GM12865 (cell line): ENCODE data around the gene JDP2.

Experiments used
- DNase-seq: peaks from one replicate; pipeline ENCODE4 v3.0.0; 2010; ENCODE audit warnings: low read depth
- H3K4me3 ChIP-seq: 2 replicates; pipeline ENCODE4 v1.5.1; 2011; ENCODE audit warnings: mild to moderate bottlenecking, low read depth, low read length, control low read depth
- TF ChIP-seq, protein P1 (sequence below): IDR thresholded peaks from 2 replicates; pipeline ENCODE4 v1.5.1; 2011; ENCODE audit warnings: low read length, control low read depth, low read depth, inconsistent platforms; ENCODE audit not compliant: insufficient read depth; ENCODE audit errors: missing control alignments

The JDP2 gene

DNA sequence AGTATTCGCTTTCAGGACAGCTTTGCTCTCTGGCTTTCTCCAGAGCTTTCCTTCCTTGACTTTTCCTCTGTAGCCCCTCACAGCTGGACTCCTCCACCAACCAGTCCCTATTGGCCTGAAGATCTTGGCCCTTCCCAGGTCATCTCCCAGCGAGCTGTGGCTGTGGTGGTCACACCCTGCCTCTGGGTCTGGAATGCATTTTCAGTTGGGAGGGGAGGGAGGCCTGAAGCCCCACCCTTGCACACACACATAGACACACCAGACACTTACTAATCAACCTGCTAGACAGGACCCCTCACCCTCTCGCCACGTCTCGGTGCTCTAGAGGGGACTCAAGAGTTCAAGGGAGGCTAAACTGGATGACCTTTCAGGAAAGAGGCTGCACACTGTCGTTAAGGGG, 13.9 kb downstream of the JDP2 start:
- TF ChIP-seq, protein P1, sequence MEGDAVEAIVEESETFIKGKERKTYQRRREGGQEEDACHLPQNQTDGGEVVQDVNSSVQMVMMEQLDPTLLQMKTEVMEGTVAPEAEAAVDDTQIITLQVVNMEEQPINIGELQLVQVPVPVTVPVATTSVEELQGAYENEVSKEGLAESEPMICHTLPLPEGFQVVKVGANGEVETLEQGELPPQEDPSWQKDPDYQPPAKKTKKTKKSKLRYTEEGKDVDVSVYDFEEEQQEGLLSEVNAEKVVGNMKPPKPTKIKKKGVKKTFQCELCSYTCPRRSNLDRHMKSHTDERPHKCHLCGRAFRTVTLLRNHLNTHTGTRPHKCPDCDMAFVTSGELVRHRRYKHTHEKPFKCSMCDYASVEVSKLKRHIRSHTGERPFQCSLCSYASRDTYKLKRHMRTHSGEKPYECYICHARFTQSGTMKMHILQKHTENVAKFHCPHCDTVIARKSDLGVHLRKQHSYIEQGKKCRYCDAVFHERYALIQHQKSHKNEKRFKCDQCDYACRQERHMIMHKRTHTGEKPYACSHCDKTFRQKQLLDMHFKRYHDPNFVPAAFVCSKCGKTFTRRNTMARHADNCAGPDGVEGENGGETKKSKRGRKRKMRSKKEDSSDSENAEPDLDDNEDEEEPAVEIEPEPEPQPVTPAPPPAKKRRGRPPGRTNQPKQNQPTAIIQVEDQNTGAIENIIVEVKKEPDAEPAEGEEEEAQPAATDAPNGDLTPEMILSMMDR, result no peak
- DNase-seq, result no peak
- H3K4me3 ChIP-seq, result no peak overlapping the region

DNA sequence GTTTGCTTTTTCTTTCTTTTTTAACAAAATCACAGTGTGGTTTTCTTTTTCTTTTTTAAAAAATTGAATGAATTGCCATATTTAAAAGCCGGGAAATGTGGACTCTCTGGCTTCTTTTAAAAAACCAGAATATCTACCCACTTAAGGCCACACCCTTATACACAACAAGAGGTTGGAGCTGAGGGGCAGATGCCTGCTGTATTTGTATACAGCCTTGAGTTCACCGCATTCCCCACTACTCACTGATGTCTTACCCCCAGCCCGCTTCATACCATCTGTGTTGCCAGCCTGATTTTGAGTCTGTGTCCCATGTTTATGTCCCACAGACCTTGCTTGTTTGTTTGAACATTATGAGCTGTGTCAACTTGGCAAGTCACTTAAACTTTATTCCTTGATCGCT, 14.3 kb downstream of the JDP2 start:
- DNase-seq, result no peak
- no peak overlapping the region for H3K4me3 ChIP-seq
- TF ChIP-seq, protein P1, result no peak

DNA sequence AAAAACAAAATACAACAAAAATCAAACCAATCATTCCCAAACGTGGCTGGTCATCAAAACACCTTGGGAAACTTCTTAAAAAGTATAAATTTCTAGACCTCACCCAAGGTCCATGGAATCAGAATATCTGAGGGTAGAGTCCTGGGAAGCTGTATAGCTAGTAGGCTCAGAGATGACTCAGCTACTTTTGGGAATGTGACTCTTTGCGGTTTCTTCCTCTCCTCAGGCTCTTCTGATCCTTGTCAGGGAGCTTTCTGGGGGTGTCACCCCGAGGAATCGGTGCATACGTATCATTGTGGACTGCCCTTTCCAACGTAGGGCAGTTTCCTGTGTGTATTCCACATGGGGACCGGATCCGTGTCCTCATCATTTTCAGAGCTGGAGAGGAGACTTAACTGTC, 14.8 kb downstream of the JDP2 start:
- DNase-seq, result no peak
- TF ChIP-seq, protein P1, result no peak
- H3K4me3 ChIP-seq, result no peak overlapping the region

DNA sequence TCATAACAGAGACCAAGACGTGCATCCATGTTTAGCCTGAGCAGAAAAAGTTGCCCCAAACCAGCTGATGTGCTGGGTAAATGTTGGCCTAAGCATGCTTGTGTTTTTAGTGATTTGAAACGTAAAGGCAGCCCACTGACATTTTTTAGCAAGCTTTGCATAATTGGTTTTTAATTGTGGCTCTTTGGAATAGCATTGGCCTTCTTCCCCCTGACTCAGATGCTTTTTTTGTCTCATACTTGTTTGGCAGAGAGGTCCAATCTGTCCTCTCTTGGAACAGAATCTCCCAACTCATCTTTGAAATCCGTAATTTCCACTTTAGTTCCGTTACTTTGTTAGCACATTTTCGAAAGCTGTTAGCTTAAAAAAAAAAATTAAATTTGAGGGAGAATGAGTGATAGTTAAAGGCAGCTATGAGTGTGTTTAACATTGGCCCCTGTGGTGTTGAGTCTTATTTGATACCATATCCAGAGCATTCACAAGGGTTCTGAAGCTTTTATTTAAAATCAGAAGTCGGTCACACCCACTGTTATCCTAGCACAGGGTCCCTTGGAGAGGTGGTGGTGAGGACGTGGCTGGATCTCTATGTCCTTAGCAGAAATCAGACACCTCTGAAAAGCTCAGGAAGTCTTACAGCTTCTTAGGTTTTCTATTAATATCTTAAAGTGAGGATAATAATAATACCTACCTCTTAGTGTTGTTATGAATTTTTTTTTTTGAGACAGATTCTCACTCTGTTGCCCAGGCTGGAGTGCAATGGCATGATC, 15.6 kb downstream of the JDP2 start:
- DNase-seq, result no peak
- TF ChIP-seq, protein P1, result no peak
- H3K4me3 ChIP-seq, result no peak overlapping the region

DNA sequence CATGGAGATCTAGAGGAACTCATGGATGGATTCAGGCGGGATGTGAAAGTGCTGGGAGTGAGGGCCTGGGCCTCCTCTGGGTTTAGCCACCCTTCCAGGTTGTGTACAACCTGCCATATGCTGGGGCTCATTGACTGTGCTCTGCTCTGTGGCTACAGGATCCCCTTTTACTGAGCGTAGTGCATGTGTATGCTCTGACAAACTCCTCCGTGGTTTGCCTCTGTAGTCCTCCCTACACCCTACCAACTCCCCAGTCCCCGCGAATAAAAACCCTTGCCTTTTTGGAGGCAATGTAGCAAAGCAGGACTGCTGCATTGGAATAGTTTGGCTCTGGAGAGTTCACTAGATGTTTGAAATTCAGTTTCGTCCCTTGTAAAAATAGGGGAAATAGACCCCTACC, 17.4 kb downstream of the JDP2 start:
- DNase-seq, result no peak

DNA sequence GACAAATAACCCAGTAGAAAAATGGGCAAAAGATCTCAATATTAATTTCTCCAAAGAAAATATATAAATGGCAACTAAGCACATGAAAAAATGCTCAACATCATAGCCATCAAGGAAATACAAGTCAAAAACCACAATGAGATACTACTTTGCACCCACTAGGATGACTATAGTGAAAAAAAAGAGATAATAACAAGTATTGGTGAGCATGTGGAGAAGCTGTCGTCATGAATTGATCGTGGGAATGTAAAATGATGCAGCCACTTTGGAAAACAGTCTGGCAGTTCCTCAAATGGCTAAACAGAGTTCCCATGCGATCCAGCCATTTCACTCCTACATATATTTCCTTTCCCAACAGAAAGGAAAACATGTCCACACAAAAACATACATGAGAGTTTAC, 18.1 kb downstream of the JDP2 start:
- H3K4me3 ChIP-seq, result no peak overlapping the region
- TF ChIP-seq, protein P1, result no peak
- DNase-seq, result no peak

More for the DNA sequence above, 17.4 kb downstream of the JDP2 start:
- TF ChIP-seq, protein P1, result no peak
- no peak overlapping the region for H3K4me3 ChIP-seq

DNA sequence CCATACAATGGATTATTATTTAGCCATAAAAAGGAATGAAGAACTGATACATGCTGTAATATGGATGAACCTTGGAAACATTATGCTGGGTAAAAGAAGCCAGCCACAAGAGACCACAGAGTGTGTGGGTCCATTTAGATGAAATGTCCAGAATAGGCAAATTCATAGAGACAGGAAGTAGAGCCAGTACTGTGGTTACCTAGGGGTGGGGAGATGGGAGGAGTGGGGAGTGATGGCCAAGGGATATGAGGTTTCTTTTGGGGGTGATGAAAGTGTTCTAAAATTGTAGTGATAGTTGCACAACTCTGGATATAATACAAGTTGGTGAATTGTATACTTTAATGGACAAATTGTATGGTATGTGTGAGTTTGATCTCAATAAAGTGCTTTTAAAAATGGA, 18.6 kb downstream of the JDP2 start:
- TF ChIP-seq, protein P1, result no peak
- H3K4me3 ChIP-seq, result no peak overlapping the region
- no peak for DNase-seq
